Measurements from ENCODE around the gene RPAIN.
"Not testable (repeated sequence)": the region's sequence is repeated elsewhere in the genome, so short reads cannot be mapped to it uniquely, and the experiment has no call there.

RPAIN gene

DNA sequence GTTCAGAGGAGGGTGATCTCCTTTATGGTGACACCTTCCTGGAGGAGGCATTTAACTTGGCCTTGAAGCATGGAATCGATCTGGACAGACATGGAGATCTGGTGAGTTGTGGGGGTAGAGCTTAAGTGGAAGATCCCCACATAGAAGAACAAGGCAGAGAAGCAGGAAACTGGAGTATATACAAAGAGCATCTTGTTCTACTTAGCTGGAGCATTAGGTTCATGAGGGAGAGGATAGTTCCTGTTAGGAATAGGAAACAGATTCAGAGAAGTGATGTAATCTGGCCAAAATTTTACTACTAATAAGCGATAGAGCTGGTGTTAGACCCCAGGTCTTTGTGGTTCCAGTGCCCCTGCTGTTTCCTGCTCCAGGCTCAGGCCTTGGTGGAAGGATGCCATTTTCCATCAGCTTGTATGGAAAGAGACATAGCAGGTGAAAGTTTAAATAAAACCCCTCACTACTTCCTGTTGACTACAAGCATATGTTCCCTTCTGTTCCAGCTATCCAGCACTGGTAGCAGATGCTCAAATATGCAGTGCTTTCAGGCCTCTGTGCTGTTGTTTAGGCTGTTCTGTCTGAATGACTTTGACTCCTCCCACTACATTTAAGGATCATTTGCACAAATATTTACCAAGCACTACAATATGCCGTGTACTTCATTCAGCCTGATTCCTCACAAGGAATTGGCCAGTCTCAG is 9.4 kb downstream of the RPAIN start:
- H3K4me3 ChIP-seq (ENCODE audit: low read length), result no peak overlapping the region
- DNase-seq (ENCODE audit: low read depth), result no peak
- TF ChIP-seq, protein P1, sequence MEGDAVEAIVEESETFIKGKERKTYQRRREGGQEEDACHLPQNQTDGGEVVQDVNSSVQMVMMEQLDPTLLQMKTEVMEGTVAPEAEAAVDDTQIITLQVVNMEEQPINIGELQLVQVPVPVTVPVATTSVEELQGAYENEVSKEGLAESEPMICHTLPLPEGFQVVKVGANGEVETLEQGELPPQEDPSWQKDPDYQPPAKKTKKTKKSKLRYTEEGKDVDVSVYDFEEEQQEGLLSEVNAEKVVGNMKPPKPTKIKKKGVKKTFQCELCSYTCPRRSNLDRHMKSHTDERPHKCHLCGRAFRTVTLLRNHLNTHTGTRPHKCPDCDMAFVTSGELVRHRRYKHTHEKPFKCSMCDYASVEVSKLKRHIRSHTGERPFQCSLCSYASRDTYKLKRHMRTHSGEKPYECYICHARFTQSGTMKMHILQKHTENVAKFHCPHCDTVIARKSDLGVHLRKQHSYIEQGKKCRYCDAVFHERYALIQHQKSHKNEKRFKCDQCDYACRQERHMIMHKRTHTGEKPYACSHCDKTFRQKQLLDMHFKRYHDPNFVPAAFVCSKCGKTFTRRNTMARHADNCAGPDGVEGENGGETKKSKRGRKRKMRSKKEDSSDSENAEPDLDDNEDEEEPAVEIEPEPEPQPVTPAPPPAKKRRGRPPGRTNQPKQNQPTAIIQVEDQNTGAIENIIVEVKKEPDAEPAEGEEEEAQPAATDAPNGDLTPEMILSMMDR (conservative IDR thresholded peaks at IDR 0.05; ENCODE audit: low read depth, low read length), result no peak

DNA sequence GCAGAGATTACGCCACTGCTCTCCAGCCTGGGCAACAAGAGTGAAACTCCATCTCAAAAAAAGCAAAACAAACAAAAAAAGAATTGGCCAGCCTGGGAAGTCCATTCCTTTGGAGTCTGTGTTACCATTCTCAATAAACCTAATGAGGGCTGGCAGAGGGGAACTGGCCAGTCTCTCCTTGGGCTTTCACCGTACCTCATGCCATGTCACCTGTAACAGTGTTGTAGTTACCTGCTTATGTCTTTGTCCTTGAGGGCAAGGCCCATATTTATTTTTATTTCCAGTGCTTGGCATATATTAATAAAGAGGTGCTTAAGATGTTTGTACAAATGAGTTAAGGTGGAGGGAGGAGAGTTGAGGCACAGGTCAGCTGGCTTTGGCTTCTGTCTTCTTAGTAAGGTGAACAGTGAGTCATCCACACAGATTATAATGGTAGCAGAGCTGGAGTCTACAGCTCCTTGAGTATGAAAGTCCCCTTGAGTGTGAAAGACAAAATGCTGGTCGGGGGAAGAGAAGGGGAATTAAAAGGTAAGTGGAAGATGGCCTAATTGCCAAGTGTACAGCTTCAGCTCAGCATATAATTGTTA is 10.5 kb downstream of the RPAIN start:
- DNase-seq (ENCODE audit: low read depth), result no peak
- TF ChIP-seq, protein P1 (conservative IDR thresholded peaks at IDR 0.05; ENCODE audit: low read depth, low read length), result no peak
- H3K4me3 ChIP-seq (ENCODE audit: low read length), result no peak overlapping the region

DNA sequence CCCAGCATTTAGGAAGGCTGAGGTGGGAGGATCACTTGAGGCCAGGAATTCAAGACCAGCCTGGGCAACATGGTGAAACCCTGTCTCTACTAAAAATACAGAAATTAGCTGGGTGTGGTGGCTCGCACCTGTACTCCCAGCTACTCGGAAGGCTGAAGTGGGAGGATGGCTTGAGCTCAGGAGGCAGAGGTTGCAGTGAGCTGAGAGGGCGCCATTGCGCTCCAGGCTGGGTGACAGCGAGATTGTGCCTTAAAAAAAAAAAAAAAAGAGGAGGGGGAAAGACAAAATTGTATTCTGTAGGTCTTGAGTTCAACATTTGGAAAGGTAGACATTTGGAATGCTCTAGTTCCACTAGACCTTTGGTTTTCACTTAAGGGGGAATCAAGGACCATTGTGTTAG is 11.3 kb downstream of the RPAIN start:
- DNase-seq (ENCODE audit: low read depth), result not testable (repeated sequence)

DNA sequence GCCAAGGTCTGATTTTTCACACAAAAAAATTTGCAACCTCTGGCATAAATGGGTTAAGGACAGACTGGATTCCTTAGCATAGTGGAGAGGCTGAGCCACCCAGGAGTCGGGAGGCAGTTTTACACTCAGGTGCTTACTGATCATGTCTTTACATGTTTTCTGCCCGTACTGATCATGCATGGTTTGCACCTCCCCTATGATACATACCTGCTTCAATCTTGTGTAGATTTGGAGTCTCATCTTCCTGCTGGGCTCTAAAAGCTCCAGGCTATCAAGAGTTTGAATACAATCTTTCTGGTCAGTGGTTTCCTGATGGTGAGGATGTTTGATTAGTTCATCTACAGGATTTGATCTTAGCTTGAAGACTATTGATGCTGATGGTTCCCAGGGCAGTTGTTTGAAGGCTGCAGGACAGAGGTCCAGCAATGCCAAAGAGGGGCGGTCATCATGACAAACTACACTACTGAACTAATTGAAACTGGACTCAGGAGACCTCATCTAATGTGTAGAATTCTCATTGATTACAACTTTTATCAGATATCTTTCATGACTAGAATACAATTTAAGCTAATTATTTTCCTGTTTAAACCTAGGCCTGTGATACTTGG is 12.1 kb downstream of the RPAIN start:
- no peak overlapping the region for H3K4me3 ChIP-seq (ENCODE audit: low read length)
- no peak for DNase-seq (ENCODE audit: low read depth)
- TF ChIP-seq, protein P1 (conservative IDR thresholded peaks at IDR 0.05; ENCODE audit: low read depth, low read length), result no peak

More for the DNA sequence above, 11.3 kb downstream of the RPAIN start:
- TF ChIP-seq, protein P1 (conservative IDR thresholded peaks at IDR 0.05; ENCODE audit: low read depth, low read length), result peak; percentile 3
- not testable (repeated sequence) for H3K4me3 ChIP-seq (ENCODE audit: low read length)

DNA sequence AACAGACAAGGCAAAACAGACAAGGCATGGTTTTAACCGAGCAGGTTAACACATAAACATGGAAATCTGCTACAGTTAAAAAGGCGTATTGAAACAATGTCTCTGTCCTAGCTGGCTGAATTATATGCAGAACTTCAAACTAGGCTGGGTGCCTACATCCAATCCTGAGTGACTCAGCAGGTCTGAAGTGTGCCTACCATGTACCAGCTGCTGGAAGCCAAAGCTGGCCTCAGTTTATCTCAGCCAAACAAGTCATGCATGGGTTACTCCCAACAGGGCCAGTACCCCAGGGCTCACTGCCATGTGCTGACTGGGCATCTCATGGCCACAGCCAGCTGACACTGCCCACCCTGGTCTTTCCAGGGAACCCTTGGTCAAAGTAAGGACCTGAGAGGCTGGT is 15.0 kb downstream of the RPAIN start:
- TF ChIP-seq, protein P1 (conservative IDR thresholded peaks at IDR 0.05; ENCODE audit: low read depth, low read length), result no peak
- no peak overlapping the region for H3K4me3 ChIP-seq (ENCODE audit: low read length)
- DNase-seq (ENCODE audit: low read depth), result no peak

DNA sequence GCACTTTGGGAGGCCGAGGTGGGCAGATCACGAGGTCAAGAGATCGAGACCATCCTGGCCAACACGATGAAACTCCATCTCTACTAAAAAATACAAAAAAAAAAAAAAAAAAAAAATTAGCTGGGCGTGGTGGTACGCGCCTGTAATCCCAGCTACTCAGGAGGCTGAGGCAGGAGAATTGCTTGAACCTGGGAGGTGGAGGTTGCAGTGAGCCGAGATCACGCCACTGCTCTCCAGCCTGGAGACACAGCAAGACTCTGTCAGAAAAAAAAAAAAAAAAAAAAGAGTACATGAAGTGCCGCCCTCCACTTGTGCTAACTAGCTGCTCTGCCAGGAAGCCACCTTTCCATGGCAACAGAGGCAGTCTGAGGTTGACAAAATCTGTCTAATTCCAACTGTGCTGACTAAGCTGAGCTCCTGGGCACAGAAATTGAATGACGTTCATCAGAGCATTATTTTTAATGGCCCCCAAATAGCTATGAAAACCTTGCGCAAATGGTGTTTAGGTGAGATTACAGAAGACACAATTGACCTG is 15.9 kb downstream of the RPAIN start:
- peak; percentile 83 for DNase-seq (ENCODE audit: low read depth)
- H3K4me3 ChIP-seq (ENCODE audit: low read length), result not testable (repeated sequence)

DNA sequence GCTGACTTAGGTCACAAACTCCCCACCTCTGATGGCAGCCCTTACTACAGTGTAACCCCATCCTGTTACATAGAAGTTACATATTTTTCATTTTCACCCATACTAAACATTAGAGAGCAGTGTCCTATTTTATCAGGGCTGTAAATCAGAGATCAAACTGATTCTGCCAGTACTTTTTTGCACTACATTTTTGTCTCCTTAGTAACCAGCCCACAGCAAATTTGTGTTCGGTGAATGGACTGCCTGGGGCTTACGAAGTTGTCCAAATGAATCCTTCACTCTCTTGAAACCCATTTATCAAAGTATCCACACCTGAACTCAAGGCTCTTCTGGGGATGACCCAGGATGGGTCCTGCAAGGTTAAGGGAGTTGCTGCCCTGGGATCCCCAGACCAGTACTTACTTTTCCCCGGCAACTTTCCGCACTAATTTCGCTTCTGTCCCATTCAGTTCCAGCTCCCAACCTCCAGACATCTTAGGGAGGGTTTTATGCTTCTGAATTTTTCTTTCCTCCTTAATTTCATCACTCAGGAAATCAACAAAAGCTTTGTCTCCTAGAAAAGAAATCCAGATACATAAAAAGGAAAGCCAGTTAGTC is 17.8 kb downstream of the RPAIN start:
- TF ChIP-seq, protein P1 (conservative IDR thresholded peaks at IDR 0.05; ENCODE audit: low read depth, low read length), result no peak
- DNase-seq (ENCODE audit: low read depth), result no peak
- peak overlapping the region; percentile 74 for H3K4me3 ChIP-seq (ENCODE audit: low read length)

Measured in retinal pigment epithelial cell (primary cell).